Measurements from ENCODE around the gene CHN2. TPM values are rescaled to one million over a fixed set of nuclear protein-coding genes. Genes with fewer than 3 reads are reported as not detected.

The CHN2 gene
- polyA plus RNA-seq, 1 of the 3 experiments (the other 2 are of a cell fraction), result 0.02 TPM

DNA sequence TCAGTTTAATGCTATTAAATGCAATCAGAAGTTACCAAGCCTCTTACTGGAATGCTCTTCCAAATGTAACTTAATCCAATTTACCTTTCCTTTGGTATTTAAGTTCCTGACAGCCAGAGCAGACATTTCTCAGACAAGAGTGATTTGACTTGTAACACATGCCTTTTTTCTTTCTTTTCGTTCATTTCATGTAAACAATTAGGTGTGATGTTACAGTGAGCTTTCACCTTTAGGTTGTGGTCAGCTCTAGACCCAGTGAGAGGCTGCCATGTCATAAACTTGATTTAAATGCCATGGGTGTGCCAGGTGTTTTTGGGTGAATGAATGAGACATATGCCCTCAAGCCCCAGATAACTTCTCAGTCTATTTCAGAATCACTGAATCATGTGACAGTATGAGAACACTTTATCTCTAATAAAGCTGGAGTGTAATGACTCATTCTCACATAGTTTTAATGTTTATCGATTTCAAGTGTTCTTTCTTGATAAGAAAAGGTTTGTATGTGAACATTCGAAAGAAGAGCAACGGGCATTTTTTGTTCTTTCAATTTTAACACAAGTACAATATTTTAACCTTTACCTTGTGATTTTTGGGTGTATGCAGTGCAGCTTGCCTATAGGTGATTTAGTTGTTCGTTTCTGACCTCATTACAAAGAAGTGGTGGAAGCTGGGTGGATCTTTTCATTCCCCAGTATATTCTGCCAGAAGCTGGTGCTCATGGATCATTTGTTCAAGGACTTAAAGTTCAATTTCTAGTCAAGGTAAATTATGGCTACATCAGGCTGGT lies 61.5 kb downstream of the CHN2 start:
- Histone ChIP-seq H3K27ac (ENCODE audit: low read depth in 2 of 2, low read length in 1 of 2) (no peak overlapping the region), H3K4me2 (no peak overlapping the region), H3K9ac (no peak overlapping the region), H3K79me2 (ENCODE audit: insufficient read depth) (no peaks in the 10 kb centered on the region), H3K9me3 (no peaks in the 10 kb centered on the region), H3K36me3 (replicated peaks in 1 of 2; ENCODE audit: control insufficient read depth in 1 of 2, insufficient read depth in 2 of 2, low read length in 1 of 2) (no peaks in the 10 kb centered on the region), H3K4me1 (ENCODE audit: control insufficient read depth in 1 of 2, insufficient read depth in 2 of 2, low read depth in 1 of 2, low read length in 1 of 2) (peaks cover 0 to 4% of the 10 kb centered on the region in 2 experiments; a peak in 1 of 4 replicates), H4K20me1 (ENCODE audit: insufficient read depth) (no peaks in the 10 kb centered on the region), H3F3A (replicated peaks; ENCODE audit: insufficient read depth) (no peaks in the 10 kb centered on the region), H3K4me3 (ENCODE audit: low read depth in 2 of 2, low read length in 1 of 2) (no peak overlapping the region), H3K9me2 (no peaks in the 10 kb centered on the region), H3K27me3 (ENCODE audit: insufficient read depth) (no peaks in the 10 kb centered on the region), H2AFZ (ENCODE audit: low read depth) (no peak overlapping the region)
- CTCF ChIA-PET, result interaction anchor here (1.0 kb wide), 3 partner anchors 12 to 299 kb away, joined by 3 to 4 read pairs (median 3); no protein-coding TSS in a partner anchor
- 27% methylated on average over 5 of the region's 5 CpGs for WGBS (ENCODE audit: low lambda C conversion rate)
- DNase-seq, result no peak
- TF ChIP-seq SIN3A (IDR thresholded peaks at IDR 0.05; ENCODE audit: borderline replicate concordance, low read depth, low read length), result no peak
- TF ChIP-seq, protein P1, sequence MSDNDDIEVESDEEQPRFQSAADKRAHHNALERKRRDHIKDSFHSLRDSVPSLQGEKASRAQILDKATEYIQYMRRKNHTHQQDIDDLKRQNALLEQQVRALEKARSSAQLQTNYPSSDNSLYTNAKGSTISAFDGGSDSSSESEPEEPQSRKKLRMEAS (IDR thresholded peaks at IDR 0.05; ENCODE audit: low read depth), result no peak
- TF ChIP-seq EZH2phosphoT487 (IDR thresholded peaks at IDR 0.05; ENCODE audit: borderline replicate concordance, low read depth), result no peak
- POLR2A ChIA-PET, result no interaction called here

GRCh38 chr7:29256693-29257002 lies 62.1 kb downstream of the CHN2 start:
- Histone ChIP-seq H2AFZ (ENCODE audit: low read depth) (no peak overlapping the region), H3K9me2 (no peaks in the 10 kb centered on the region), H3K4me3 (ENCODE audit: low read depth in 2 of 2, low read length in 1 of 2) (no peak overlapping the region), H3K9me3 (no peaks in the 10 kb centered on the region), H3K36me3 (replicated peaks in 1 of 2; ENCODE audit: control insufficient read depth in 1 of 2, insufficient read depth in 2 of 2, low read length in 1 of 2) (no peaks in the 10 kb centered on the region), H3K9ac (no peak overlapping the region), H3K4me1 (ENCODE audit: control insufficient read depth in 1 of 2, insufficient read depth in 2 of 2, low read depth in 1 of 2, low read length in 1 of 2) (peaks cover 0 to 4% of the 10 kb centered on the region in 2 experiments; a peak in 1 of 4 replicates), H4K20me1 (ENCODE audit: insufficient read depth) (no peaks in the 10 kb centered on the region), H3K79me2 (ENCODE audit: insufficient read depth) (no peaks in the 10 kb centered on the region), H3F3A (replicated peaks; ENCODE audit: insufficient read depth) (no peaks in the 10 kb centered on the region), H3K27me3 (ENCODE audit: insufficient read depth) (no peaks in the 10 kb centered on the region), H3K27ac (ENCODE audit: low read depth in 2 of 2, low read length in 1 of 2) (no peak overlapping the region), H3K4me2 (no peak overlapping the region)
- no peak for DNase-seq
- ChIA-PET CTCF (interaction anchor here (1.0 kb wide), 1 partner anchor 67 kb away, joined by 4 read pairs; no protein-coding TSS in a partner anchor), POLR2A (no interaction called here)
- WGBS (ENCODE audit: low lambda C conversion rate), result 44% methylated on average over 5 of the region's 5 CpGs
- TF ChIP-seq RCOR1 (IDR thresholded peaks at IDR 0.05; ENCODE audit: low read length), result no peak
- TF ChIP-seq GATA2 (CRISPR knock-in tag; IDR thresholded peaks at IDR 0.05), result no peak
- no peak for TF ChIP-seq MXI1 (IDR thresholded peaks at IDR 0.05; ENCODE audit: low read depth, low read length)
- TF ChIP-seq PBX3 (IDR thresholded peaks at IDR 0.05), result no peak
- TF ChIP-seq, protein P1 (IDR thresholded peaks at IDR 0.05; ENCODE audit: low read depth), result no peak
- no peak for TF ChIP-seq TEAD4 (IDR thresholded peaks at IDR 0.05; ENCODE audit: borderline replicate concordance, insufficient read depth)
- no peak for TF ChIP-seq USF2 (IDR thresholded peaks at IDR 0.05; ENCODE audit: borderline replicate concordance, low read depth, low read length)
- no peak for TF ChIP-seq ELF1 (IDR thresholded peaks at IDR 0.05)
- TF ChIP-seq NFIC (IDR thresholded peaks at IDR 0.05; ENCODE audit: borderline replicate concordance), result no peak
- no peak for TF ChIP-seq CHD2 (IDR thresholded peaks at IDR 0.05; ENCODE audit: low read length, partially characterized antibody)
- TF ChIP-seq REST (IDR thresholded peaks at IDR 0.05; ENCODE audit: low read depth, low read length), result no peak
- no peak for TF ChIP-seq MEF2A (IDR thresholded peaks at IDR 0.05; ENCODE audit: borderline replicate concordance, low read depth)
- TF ChIP-seq SMC3 (IDR thresholded peaks at IDR 0.05; ENCODE audit: low read depth, low read length), result no peak
- TF ChIP-seq FOSL2 (IDR thresholded peaks at IDR 0.05; ENCODE audit: borderline replicate concordance, low read depth), result no peak
- no peak for TF ChIP-seq TCF12 (IDR thresholded peaks at IDR 0.05)
- TF ChIP-seq TAF1 (IDR thresholded peaks at IDR 0.05; ENCODE audit: borderline replicate concordance, low read depth, low read length), result no peak
- TF ChIP-seq RFX5 (IDR thresholded peaks at IDR 0.05; ENCODE audit: low read length), result no peak
- no peak for TF ChIP-seq NRF1 (IDR thresholded peaks at IDR 0.05; ENCODE audit: low read depth, low read length)
